Kasumi-1 (cell line): ENCODE results near the gene ABO.
"Not testable (repeated sequence)": the region's sequence is repeated elsewhere in the genome, so short reads cannot be mapped to it uniquely, and the experiment has no call there.

Experiments used
- DNase-seq, 2 experiments: peaks; one replicate each; lab custom pipeline; 2025; lab: John Stamatoyannopoulos, UW

ABO gene

GRCh38 chr9:133290751-133291302 lies 15.8 kb upstream of the ABO start:
- DNase-seq = no peak

- no peak for DNase-seq
Observed at GRCh38 chr9:133286523-133286922, 11.5 kb upstream of the ABO start.

DNA sequence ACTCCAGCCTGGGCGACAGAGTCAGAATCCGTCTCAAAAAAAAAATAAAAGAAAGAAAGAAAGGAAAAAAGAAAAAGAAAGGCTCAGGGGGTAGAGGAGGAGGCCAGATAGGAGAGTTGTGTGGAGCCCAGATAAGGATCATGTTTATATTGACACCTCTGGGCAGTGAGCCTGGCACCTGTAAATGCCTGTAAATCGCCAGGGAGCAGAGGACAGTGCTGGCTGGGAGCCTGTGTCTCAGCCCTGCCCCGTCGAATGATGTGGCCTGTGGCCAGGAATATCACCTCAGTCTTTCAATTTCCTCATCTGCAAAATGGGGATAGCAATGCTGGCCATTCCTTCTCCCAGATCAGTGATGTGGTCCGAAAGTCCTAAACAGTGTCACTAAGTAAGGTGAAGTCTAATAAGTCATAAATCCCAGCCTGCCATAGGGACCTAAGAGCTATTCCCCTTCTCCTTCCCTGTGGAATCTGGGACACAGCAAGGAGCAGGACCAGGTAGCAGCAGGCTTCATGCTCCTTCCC lies 10.3 kb upstream of the ABO start:
- DNase-seq = no peak

- DNase-seq = no peak
Observed at GRCh38 chr9:133284362-133284761, 9.4 kb upstream of the ABO start.

DNA sequence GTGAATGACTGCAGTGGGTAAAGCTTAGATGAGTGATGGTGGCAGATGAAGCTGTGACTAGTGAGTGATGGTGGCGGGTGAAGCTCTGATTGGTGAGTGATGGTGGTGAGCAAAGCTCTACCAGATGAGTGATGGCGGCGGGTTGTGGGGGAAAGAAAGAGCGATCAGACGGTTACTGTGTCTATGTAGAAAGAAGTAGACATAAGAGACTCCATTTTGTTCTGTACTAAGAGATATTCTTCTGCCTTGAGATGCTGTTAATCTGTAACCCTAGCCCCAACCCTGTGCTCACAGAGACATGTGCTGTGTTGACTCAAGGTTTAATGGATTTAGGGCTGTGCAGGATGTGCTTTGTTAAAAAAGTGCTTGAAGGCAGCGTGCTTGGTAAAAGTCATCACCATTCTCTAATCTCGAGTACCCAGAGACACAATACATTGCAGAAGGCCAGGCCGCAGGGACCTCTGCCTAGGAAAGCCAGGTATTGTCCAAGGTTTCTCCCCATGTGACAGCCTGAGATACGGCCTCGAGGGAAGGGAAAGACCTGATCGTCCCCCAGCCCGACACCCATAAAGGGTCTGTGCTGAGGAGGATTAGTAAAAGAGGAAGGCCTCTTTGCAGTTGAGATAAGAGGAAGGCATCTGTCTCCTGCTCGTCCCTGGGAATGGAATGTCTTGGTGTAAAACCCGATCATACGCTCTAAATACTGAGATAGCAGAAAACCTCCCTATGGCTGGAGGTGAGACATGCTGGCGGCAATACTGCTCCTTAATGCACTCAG lies 8.4 kb upstream of the ABO start:
- not testable (repeated sequence) for DNase-seq

DNA sequence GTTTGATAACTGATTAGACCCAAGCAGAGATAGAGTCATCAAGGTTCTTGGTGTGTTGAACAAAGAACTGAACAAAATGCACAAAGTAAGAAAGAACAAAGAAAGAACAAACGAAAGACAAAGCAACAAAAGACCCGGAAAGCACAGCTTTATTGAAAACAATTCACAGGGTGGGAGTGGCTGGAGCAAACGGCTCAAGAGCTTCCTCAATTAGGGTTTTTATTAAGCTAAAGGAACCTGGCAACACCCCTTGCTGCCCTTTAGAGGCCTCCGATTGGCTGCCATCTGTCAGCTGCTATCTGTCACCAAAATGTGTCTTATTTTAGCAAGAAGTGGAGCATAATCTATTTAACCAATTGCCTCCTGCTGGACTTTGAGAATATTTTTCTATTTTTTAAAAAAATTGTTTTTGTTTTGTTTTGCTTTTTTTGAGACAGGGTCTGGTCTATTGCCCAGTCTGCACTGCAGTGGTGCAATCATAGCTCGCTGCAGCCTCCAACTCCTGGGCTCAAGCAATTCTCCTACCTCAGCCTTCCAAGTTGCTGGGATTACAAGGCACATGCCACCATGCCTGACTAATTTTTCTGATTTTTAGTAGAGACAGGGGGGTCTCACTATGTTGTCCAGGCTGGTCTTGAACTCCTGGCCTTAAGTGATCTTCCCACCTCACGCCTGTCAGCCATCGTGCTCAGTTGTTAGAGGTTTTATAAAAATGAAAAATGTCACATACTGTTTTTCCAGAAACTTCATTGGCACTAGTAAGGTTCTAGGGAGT lies 7.7 kb upstream of the ABO start:
- no peak for DNase-seq

DNA sequence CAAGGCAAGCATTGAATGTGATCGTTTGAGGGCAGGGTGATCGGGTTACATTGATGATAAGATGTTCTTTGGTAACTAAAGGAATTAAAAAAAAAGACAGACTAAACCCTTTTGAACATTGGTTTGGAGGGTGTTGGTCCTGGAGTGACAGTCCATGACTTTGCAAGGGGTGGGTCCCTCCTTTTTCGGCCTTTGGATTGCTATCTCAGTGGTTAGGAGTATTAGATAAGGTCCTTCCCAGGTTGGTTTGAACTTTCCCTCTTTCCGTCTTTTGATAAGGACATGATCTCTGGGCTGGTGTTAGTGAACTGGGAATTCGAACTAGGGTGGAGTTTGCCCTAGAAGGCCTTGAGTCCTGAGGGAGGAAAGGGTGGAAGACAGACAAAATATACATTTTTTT lies 5.4 kb upstream of the ABO start:
- DNase-seq = no peak

DNA sequence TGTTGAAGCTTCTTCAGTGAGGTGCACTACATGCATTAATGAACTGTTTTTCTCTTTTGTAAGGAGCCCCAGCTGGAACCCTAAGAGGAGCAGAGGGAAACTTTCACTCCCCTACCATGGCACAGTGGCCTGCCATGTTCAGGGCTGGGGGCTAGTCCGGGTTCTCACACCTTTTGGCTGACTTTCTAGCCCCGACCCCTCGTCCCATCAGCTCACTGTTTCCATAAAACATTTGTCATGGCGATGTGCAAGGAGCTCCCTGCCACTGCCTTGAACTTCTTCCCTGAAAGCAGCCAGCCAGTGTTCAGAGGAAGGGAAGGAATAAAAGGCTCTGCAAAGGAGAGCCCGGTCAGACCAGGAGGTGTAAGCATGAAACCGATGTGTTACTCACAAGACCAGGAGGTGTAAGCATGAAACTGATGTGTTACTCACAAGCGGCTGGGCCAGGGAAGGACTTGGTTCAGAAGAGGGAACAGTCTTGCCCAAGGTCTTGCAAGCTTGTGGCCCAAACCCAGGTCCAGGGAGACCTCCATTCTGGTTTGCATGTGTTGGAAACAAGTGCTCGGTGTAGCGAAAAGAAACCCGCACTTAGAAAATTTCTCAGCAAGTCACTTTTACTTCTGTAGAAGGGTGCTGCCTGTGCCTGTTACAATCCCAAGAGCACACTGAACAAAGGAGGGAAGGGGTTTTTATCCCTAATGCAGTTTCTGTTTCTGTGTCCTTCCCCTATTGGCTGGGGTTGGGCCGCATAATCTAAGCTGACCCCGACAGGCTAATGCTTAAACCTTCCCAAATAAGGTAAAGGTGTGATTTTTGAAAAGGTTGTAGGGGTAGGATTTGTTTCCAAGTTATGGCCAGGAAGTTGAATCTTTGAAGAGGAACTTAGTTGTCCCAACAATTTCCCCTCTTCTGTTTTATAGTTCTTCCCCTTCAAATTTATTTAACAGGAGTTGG lies 3.4 kb upstream of the ABO start:
- DNase-seq = no peak

- DNase-seq = no peak
Observed at GRCh38 chr9:133277467-133277866, 2.5 kb upstream of the ABO start.

- no peak for DNase-seq
Observed at GRCh38 chr9:133276923-133277322, 1.9 kb upstream of the ABO start.

GRCh38 chr9:133276001-133276884 lies 1.2 kb upstream of the ABO start:
- DNase-seq = no peak

GRCh38 chr9:133274236-133275104 lies 531 bp downstream of the ABO start:
- no peak for DNase-seq

GRCh38 chr9:133273819-133274218 lies 1.2 kb downstream of the ABO start:
- no peak for DNase-seq

DNA sequence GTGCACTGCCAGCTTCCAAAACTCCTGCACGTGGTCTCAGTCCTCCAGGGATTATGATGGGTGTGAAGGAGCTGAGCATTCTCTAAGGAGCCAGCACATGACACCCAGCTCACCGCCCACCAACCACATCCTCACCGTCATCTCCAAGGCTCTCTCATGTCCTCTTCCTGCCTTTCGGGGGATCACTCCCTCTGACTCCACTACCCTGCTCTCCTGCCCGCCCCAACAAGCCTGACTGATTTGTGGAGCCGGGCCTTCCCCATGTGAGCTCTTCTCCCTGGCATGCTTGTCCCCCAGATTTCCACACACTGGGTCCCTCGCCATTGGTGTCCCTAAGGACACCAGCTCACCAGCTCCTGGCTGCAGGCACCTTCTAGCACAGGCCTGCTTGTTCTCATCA lies 1.9 kb downstream of the ABO start:
- no peak for DNase-seq

DNA sequence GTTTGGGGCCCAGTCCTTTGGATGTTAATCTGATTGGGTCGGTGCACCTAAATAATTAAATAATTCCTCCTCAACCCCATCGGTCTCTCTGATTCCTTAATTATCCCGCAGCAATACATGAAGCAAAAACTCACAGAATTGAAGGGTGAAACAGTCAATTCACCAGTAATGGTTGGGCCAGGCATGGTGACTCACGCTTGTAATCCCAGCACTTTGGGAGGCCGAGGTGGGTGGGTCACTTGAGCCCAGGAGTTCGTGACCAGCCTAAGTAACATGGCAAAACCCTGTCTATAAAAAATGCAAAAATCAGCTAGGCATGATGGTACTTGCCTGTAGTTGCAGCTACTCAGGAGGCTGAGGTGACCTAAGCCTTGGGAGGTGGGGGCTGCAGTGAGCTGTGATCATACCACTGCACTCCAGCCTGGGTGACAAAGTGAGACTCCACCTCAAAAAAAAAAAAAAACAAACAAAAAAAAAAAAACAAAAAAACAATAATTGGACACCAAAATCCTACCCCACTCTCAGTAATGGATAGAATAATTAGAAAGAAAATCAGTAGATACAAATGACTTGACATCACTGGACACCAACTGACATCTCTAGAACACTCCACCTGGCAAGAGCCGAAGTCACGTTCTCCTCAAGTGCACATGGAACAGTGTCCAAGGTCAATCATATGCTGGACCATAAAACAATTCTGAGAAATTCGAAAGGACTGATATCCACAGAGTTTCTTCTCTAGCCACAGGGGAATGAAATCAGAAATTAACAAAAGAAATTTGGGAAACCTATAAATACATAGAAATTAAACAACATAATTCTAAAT lies 5.3 kb downstream of the ABO start:
- no peak for DNase-seq

GRCh38 chr9:133269136-133269535 lies 5.9 kb downstream of the ABO start:
- DNase-seq = not testable (repeated sequence)

GRCh38 chr9:133268335-133269056 lies 6.5 kb downstream of the ABO start:
- no peak for DNase-seq

DNA sequence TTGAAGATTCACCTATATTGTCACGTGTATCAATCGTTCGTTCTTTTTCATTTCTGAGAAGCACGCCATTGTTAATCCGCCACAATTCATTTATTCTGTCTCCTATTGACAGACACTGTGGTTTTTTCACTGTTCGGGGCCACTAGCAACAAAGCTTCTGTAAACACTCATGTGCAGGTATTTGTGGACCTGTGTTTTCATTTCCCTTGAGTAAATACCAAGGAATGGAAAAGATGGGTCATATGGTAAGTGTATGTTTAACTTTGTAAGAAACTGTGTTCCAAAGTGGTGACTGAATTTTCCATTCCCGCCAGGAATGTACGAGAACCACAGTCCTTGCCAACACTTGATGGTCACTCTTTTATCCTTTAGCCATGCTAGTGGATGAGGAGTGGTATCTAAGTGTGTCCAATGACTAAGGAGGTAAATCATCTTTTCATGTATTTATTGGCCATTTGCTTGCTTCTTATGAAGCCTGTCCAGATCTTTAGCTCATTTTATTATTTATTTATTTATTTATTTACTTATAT lies 10.7 kb downstream of the ABO start:
- no peak for DNase-seq
